Spinal cord (tissue), 10 donors: ENCODE data around the gene CDA. TPM values are rescaled to one million over a fixed set of nuclear protein-coding genes. Genes with fewer than 3 reads are reported as not detected.

Experiments used
- DNase-seq, 6 donors: peaks; one replicate each; pipeline versions ENCODE4 v3.0.0 to v3.0.0-alpha.2; 2013 to 2015; ENCODE audit warnings: low spot score in 6 of 6, low read depth in 4 of 6
- H3K27ac ChIP-seq: one replicate; pipeline ENCODE4 v1.5.1; 2013; ENCODE audit warnings: low read depth, low read length, control low read depth
- H3K27me3 ChIP-seq: one replicate; pipeline ENCODE4 v1.6.1; 2013; ENCODE audit warnings: low read length; ENCODE audit not compliant: control insufficient read depth, insufficient read depth
- H3K36me3 ChIP-seq: one replicate; pipeline ENCODE4 v1.6.1; 2013; ENCODE audit warnings: low read length; ENCODE audit not compliant: control insufficient read depth, insufficient read depth
- H3K4me1 ChIP-seq: one replicate; pipeline ENCODE4 v1.6.1; 2013; ENCODE audit warnings: low read length; ENCODE audit not compliant: control insufficient read depth, insufficient read depth
- H3K4me3 ChIP-seq: one replicate; pipeline ENCODE4 v1.5.1; 2013; ENCODE audit warnings: low read depth, low read length, control low read depth
- H3K9me3 ChIP-seq: one replicate; pipeline ENCODE4 v1.6.1; 2013; ENCODE audit warnings: low read length; ENCODE audit not compliant: control insufficient read depth, insufficient read depth
- WGBS: methylation state at CpG from one replicate; pipeline ENCODE4 v1.1.5; 2013; ENCODE audit warnings: missing lambda C conversion rate; ENCODE audit not compliant: insufficient coverage; 5-methylcytosine and 5-hydroxymethylcytosine counted together
- polyA plus RNA-seq, 2 donors: library from polyadenylated mRNA; unstranded; fragments of 120-200 nt; gene quantifications; one replicate each; pipeline ENCODE4 v1.2.1, GENCODE V29; 2013; ENCODE audit not compliant: insufficient read length in 2 of 2
- total RNA-seq, 2 donors: library from RNA; depleted of rRNA in 1 of 2; stranded (reverse); fragments of 120-200 nt in 1 of 2; fragments of >200 nt in 1 of 2; gene quantifications; one replicate each; pipeline versions ENCODE4 v1.2.3 to v1.2.4, GENCODE V29; 2013 to 2014
- donor health status: healthy.

The CDA gene
- total and polyA plus RNA-seq, 4 donors: 0.57 to 1.8 (median 0.80) TPM

DNA sequence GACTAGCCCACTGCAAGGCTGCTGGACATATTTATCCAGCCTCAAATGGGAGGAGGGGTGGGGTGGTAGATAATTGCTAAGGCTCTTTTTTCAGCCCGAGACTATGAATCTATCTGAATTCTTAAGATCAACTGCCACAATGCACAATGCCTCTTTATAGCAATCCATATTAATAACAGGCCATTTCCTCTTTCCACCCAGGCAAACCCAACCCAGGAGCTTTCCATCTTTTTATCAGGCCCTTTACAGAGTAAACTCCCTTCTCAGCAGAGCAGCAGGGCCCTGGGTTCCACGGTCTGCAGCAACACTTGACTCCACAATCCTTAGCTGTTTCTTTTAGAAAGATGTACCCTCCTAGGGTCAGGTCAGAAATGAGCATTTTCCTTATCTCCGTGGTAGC lies 71.5 kb downstream of the CDA start:
- peaks cover 15% of the 10 kb centered on the region for H3K4me1 ChIP-seq

DNA sequence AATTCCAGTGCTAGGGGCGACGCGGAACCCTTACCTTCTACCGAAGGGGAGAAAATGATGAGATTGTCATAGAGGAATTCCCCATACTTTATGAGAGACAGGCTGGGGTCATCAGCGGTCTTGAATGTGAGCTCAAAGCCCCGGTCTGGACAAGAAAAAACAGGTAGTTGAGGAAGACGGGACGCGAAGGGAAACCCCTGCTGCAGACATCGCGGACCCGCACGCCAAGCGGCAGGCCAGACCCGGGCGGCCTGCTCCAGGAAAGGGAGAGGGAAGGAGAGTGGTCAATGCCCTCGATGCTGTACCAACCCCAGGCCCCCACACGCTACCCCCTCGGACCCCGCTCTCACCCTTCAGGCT lies 71.9 kb downstream of the CDA start:
- Histone ChIP-seq H3K27ac (no peak overlapping the region), H3K9me3 (no peaks in the 10 kb centered on the region), H3K27me3 (no peaks in the 10 kb centered on the region), H3K4me1 (peaks cover 15% of the 10 kb centered on the region), H3K4me3 (peak overlapping the region; percentile 95), H3K36me3 (peaks cover 35% of the 10 kb centered on the region)
- peak in 1 of 6 donors; percentile 6 for DNase-seq
- WGBS: under 1% methylated on average over 13 of the region's 20 CpGs

More for the DNA sequence above, 71.5 kb downstream of the CDA start:
- no peaks in the 10 kb centered on the region for H3K27me3 ChIP-seq
- H3K36me3 ChIP-seq: peaks cover 39% of the 10 kb centered on the region
- H3K27ac ChIP-seq: no peak overlapping the region
- DNase-seq: no peak
- peak overlapping the region; percentile 95 for H3K4me3 ChIP-seq
- no peaks in the 10 kb centered on the region for H3K9me3 ChIP-seq
- WGBS: 0% methylated on average over 2 of the region's 3 CpGs

DNA sequence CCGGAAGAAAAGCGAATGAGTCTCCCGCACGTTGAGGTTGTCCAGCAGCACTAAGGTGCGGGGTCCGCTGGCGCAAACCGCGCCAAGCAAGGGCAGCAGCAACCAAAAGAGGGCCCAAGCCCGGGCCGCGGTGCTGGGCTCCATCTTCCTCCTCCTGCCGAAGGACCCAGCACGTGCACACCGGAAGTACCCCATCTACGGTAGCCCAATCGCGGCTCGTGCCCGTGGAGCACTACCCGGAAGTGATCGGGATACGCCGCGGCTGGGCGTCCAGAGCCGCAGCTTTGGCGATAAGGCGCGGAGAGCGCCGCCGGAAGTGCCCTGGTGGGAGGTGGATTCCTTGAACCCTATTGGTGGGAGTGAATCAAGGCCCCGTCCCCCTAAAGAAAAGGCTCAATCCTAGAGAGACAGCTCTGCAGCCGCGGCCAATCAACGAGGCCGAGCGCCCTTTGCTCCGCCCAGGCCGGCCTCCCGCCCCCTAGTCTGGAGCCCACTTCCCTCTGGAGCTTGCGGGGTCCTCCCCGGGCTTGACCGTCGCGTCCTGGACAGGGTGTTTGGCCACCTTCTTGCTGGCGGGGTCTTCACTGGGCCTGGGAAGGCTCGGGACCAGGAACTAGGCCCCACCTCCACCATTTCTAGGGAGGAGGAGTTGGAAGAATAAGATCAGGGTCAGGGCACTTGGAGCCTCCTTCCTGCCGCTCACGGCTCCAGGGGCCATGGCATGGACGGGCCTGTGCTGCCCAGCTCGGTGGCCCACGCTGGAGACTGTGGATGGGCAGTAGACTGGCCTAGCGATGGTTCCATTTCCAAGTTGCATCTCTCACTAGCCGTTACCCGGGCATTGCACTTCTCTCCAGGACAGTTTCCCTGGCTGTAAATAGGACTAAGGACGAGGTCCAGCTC lies 72.6 kb downstream of the CDA start, which contains the start of gene DDOST:
DDOST (minus strand) TSS at position 163 of the 903 bp plus-strand sequence; CDS start at position 144, 19 bp downstream.
- H3K4me1 ChIP-seq: peaks cover 15% of the 10 kb centered on the region
- DNase-seq: peak; percentile 90 to 100 (median 95)
- WGBS: 1% methylated on average over 56 of the region's 58 CpGs
- H3K27me3 ChIP-seq: no peaks in the 10 kb centered on the region
- H3K27ac ChIP-seq: peak within 1 kb of the TSS; percentile 72
- H3K4me3 ChIP-seq: peak within 1 kb of the TSS; percentile 95
- H3K9me3 ChIP-seq: no peaks in the 10 kb centered on the region
- H3K36me3 ChIP-seq: peaks cover 33% of the 10 kb centered on the region

DNA sequence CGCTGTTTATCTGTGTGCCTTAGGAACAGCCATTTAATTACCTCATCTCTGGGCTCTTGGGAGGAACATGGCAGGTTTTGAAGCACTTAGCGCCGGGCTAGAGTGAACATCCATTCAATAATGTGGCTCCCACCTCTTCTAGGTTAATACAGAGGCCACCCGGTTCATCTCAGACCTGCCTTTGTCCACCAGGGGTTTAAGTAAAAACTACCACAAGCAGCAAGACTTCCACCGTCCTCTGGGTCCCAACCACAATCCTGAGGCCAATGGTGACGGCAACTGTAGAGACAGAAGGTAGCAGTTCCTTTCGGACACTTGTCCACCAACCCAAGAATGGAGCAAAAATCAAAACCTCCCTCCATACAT lies 73.2 kb downstream of the CDA start:
- peaks cover 15% of the 10 kb centered on the region for H3K4me1 ChIP-seq
- H3K4me3 ChIP-seq: peak overlapping the region; percentile 95
- H3K36me3 ChIP-seq: peaks cover 30% of the 10 kb centered on the region
- no peaks in the 10 kb centered on the region for H3K9me3 ChIP-seq
- 70% methylated on average over 5 of the region's 7 CpGs for WGBS
- DNase-seq: no peak
- no peaks in the 10 kb centered on the region for H3K27me3 ChIP-seq
- H3K27ac ChIP-seq: peak overlapping the region; percentile 72

DNA sequence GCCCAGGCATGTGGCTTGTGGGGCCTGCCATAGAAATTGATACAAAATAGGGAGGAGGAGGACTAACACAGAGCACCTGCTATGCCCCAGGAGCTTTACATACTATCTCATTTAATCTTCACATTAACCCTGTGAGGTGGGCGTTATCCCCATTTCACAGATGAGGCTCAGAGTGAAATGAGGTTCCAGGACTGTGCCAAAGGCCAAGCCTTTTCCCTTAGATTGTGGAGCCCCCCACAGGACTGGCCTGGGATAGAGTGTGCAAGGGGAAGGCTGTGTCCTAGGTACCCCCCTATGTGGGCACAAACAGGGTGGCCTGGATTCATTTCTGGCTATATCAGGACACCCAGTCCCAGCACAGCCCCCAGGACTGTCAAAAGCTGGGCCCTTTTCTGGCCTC lies 74.5 kb downstream of the CDA start:
- no CpG with 5 or more reads among the region's 1 CpG for WGBS
- no peaks in the 10 kb centered on the region for H3K27me3 ChIP-seq
- peaks cover 15% of the 10 kb centered on the region for H3K4me1 ChIP-seq
- H3K27ac ChIP-seq: no peak overlapping the region
- no peak overlapping the region for H3K4me3 ChIP-seq
- no peak for DNase-seq
- peaks cover 20% of the 10 kb centered on the region for H3K36me3 ChIP-seq
- H3K9me3 ChIP-seq: no peaks in the 10 kb centered on the region

DNA sequence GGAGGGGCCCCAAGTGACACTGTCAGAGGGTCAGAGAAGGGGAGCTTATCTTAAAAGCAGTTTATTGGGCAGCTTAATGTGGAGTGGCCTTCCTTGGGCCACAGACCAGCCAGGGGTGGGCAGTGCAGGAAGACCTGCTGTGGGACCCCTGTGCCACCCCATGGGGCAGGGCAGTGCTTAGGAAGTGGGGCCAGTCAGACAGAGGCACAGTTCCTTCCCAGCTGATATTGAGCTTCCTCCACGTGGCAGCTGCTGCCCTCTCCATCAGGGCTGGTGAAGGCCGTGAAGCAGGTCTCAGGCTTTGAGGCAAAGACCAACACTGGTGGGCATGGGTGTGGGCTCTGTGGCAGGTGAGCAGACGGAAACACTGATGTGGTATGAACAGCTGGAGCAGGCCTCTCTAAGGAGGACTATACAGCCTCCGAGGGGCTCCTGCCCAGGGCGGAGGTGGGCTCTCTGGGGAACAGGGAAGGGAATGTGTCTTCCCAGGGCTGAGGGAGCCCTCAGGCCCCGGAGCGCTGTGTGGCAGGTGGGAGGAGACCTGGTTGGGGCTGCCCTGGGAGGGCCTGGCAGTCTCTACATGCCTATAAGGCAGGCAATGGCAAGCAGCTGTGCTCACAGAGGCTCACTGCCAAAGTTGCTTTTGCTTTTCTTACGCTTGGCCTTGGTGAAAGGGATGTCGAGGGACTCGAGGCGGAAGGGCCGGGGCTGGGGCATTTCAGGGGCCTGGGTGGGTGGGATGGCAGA lies 75.2 kb downstream of the CDA start:
- DNase-seq: no peak
- Histone ChIP-seq H3K36me3 (peaks cover 17% of the 10 kb centered on the region), H3K27ac (no peak overlapping the region), H3K4me3 (no peak overlapping the region), H3K4me1 (peaks cover 15% of the 10 kb centered on the region), H3K27me3 (no peaks in the 10 kb centered on the region), H3K9me3 (no peaks in the 10 kb centered on the region)
- WGBS: 81% methylated on average over 12 of the region's 12 CpGs

DNA sequence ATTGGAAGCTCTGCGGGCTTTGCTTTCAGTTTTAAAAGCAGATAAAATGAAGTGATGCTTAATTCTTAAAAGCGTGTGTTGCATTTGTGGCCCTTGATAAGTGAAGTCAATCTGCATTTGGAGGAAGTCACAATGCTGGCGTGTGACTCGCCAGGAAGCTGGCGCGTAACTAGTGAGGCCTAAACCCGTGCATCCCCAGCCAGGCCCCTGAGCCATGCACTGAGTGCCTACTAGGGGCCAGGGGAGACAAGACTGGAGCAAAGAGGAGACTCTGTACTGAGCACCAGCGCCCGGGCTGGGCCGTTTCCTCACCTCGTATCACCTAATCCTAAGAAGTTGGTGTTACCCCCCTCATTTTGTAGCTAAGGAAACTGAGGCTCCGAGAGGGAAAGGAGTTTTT lies 76.8 kb downstream of the CDA start:
- no peaks in the 10 kb centered on the region for H3K9me3 ChIP-seq
- H3K36me3 ChIP-seq: peaks cover 21% of the 10 kb centered on the region
- H3K4me3 ChIP-seq: no peak overlapping the region
- DNase-seq: no peak
- no peaks in the 10 kb centered on the region for H3K27me3 ChIP-seq
- WGBS: 89% methylated on average over 8 of the region's 12 CpGs
- no peak overlapping the region for H3K27ac ChIP-seq
- H3K4me1 ChIP-seq: peaks cover 11% of the 10 kb centered on the region

DNA sequence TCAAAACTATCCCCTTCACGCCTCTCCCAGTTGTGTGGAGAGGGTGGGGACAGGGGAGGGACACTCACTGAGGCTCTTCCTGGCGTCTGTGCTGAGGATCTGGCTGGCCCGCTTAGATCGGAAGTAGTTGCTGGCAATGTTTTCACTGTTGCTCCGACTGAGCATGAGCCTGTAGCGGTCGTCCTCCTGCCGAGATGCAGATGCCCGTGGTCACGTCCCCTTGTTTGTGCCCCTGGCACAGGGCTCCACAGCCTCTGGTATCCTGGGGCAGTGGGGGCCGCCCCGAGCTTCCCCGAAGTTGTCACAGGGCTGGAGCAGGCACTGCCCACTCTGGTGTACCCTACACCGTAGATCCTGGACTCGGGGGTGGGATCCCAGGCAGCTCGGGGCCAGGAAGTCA lies 77.2 kb downstream of the CDA start:
- Histone ChIP-seq H3K4me1 (peaks cover 11% of the 10 kb centered on the region), H3K9me3 (no peaks in the 10 kb centered on the region), H3K27me3 (no peaks in the 10 kb centered on the region), H3K27ac (no peak overlapping the region), H3K36me3 (peaks cover 25% of the 10 kb centered on the region), H3K4me3 (no peak overlapping the region)
- no peak for DNase-seq
- 83% methylated on average over 14 of the region's 16 CpGs for WGBS

DNA sequence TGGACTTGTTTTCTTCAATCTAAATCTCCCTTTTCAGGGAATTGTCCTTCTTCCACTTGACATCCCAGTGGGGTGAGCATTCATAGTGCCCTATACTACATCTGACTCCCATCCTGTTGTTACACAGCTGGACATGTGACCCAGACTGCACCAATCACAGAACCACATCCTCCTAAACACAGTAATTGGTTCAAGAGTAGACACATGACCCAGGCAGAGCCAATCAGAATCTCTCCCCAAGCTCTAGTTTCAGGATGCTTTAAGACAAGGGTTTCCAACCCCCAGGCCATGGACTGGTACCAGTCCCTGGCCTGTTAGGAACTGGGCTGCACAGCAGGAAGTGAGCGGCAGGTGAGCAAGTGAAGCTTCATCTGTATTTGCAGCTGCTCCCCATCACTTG lies 77.9 kb downstream of the CDA start:
- H3K9me3 ChIP-seq: no peaks in the 10 kb centered on the region
- DNase-seq: no peak
- no peak overlapping the region for H3K27ac ChIP-seq
- H3K4me3 ChIP-seq: no peak overlapping the region
- H3K27me3 ChIP-seq: no peaks in the 10 kb centered on the region
- 100% methylated on average over 1 of the region's 1 CpG for WGBS
- H3K36me3 ChIP-seq: peaks cover 29% of the 10 kb centered on the region
- peaks cover 8% of the 10 kb centered on the region for H3K4me1 ChIP-seq
